Measurements from ENCODE around the gene DDX23.

DNA sequence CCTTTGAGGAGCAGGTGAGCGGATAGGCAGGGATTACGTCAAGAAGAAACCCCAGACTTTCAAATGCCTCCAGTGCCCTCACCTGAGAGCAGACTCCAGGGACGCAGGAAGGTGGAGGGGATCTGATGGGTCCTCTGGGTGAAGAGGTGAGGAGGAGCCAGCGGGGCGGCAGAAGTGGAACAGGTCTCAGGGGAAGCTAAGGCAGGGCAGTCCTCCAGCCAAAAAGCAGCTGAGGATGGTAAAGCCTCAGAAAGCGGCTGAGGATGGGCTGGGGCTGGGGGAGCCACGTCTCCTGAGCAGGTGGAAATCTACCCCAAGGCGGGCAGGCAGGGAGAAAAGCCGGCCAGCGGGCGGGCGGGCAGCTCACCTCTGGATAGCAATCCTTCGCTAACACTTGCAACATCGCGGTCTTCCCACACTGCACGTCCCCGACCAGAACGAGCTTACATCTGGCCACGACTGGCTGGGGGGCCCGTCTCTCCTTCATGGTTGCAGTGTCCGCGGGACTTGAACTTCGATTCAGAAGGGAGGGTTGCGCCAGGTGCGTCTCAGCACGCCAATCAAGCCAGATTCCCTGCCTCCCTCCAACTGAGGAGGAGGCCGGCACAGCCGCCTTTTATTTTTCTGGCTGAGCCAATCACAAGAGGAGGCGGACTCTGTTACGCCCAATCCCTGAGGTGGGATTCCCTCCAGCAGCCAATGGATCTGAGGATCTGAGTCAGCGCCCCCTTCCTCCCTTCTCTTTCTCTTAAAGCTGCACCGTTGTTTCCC lies 13.5 kb upstream of the DDX23 start, which contains the start of gene RND1:
- TF ChIP-seq, protein P1, sequence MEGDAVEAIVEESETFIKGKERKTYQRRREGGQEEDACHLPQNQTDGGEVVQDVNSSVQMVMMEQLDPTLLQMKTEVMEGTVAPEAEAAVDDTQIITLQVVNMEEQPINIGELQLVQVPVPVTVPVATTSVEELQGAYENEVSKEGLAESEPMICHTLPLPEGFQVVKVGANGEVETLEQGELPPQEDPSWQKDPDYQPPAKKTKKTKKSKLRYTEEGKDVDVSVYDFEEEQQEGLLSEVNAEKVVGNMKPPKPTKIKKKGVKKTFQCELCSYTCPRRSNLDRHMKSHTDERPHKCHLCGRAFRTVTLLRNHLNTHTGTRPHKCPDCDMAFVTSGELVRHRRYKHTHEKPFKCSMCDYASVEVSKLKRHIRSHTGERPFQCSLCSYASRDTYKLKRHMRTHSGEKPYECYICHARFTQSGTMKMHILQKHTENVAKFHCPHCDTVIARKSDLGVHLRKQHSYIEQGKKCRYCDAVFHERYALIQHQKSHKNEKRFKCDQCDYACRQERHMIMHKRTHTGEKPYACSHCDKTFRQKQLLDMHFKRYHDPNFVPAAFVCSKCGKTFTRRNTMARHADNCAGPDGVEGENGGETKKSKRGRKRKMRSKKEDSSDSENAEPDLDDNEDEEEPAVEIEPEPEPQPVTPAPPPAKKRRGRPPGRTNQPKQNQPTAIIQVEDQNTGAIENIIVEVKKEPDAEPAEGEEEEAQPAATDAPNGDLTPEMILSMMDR (conservative IDR thresholded peaks at IDR 0.05; ENCODE audit: low read depth, low read length) = no peak
- peak; percentile 71; the same call in 1 of the 2 replicates for TF ChIP-seq CEBPB (IDR thresholded peaks at IDR 0.05; ENCODE audit: low read depth, low read length)
